Measurements from ENCODE around the gene LLGL2. TPM values are rescaled to one million over a fixed set of nuclear protein-coding genes. Genes with fewer than 3 reads are reported as not detected.

Gene LLGL2
- total RNA-seq, 2 donors from 2014 or later: 401 to 497 TPM

- no peaks in the 10 kb centered on the region for H3K27me3 ChIP-seq
- H3K27ac ChIP-seq: peak within 1 kb of the TSS; percentile 86
- TF ChIP-seq CTCF (IDR thresholded peaks at IDR 0.05): peak; percentile 16
- peaks cover 3% of the 10 kb centered on the region for H3K4me1 ChIP-seq
- H3K9ac ChIP-seq (ENCODE audit: low read depth in 2 of 2, low read length in 2 of 2): peak within 1 kb of the TSS; percentile 84 to 91
- DNase-seq: peak; percentile 57
- no peaks in the 10 kb centered on the region for H3K9me3 ChIP-seq
- H3K4me3 ChIP-seq: peak within 1 kb of the TSS; percentile 49
- intact Hi-C loops (cut with DNase I): loop anchor here (5.0 to 10.0 kb wide), 2 partner anchors 63 to 161 kb away; partner anchors contain the start of gene LLGL2
- H3K36me3 ChIP-seq: no peaks in the 10 kb centered on the region
Measured at GRCh38 chr17:75587675-75588595, 62.4 kb downstream of the LLGL2 start, which contains the start of gene MYO15B. Gene MYO15B (plus strand): TSS chr17:75587800. CDS start chr17:75588058, 258 bp downstream.

- H3K36me3 ChIP-seq: no peaks in the 10 kb centered on the region
- TF ChIP-seq CTCF (IDR thresholded peaks at IDR 0.05): no peak
- peak overlapping the region; percentile 49 for H3K4me3 ChIP-seq
- peaks cover 3% of the 10 kb centered on the region for H3K4me1 ChIP-seq
- no peaks in the 10 kb centered on the region for H3K27me3 ChIP-seq
- H3K27ac ChIP-seq: peak overlapping the region; percentile 86
- H3K9ac ChIP-seq (ENCODE audit: low read depth in 2 of 2, low read length in 2 of 2): peak overlapping the region; percentile 84 to 91
- no peaks in the 10 kb centered on the region for H3K9me3 ChIP-seq
- intact Hi-C loops (cut with DNase I): loop anchor here (5.0 to 10.0 kb wide), 2 partner anchors 64 to 161 kb away; partner anchors contain the start of gene LLGL2
- DNase-seq: no peak
Measured at GRCh38 chr17:75588596-75589011, 63.1 kb downstream of the LLGL2 start.

- intact Hi-C loops (cut with DNase I): loop anchor here (5.0 to 10.0 kb wide), 2 partner anchors 64 to 162 kb away; partner anchors contain the start of gene LLGL2
Measured at GRCh38 chr17:75589012-75589918, 63.8 kb downstream of the LLGL2 start.

GRCh38 chr17:75589919-75590303 lies 64.4 kb downstream of the LLGL2 start:
- peaks cover 3% of the 10 kb centered on the region for H3K4me1 ChIP-seq
- peak overlapping the region; percentile 49 for H3K4me3 ChIP-seq
- H3K27ac ChIP-seq: no peak overlapping the region
- H3K9me3 ChIP-seq: no peaks in the 10 kb centered on the region
- H3K36me3 ChIP-seq: no peaks in the 10 kb centered on the region
- H3K27me3 ChIP-seq: no peaks in the 10 kb centered on the region
- intact Hi-C loops (cut with DNase I): loop anchor here (5.0 to 10.0 kb wide), 2 partner anchors 65 to 163 kb away; partner anchors contain the start of gene LLGL2
- DNase-seq: no peak
- TF ChIP-seq CTCF (IDR thresholded peaks at IDR 0.05): no peak
- H3K9ac ChIP-seq (ENCODE audit: low read depth in 2 of 2, low read length in 2 of 2): peak overlapping the region; percentile 18 to 26

More at GRCh38 chr17:75589012-75589918, 63.8 kb downstream of the LLGL2 start:
- Histone ChIP-seq H3K9ac (ENCODE audit: low read depth in 2 of 2, low read length in 2 of 2) (peak overlapping the region in 1 of 2 donors; percentile 91), H3K4me3 (peak overlapping the region; percentile 49), H3K36me3 (no peaks in the 10 kb centered on the region), H3K4me1 (peaks cover 3% of the 10 kb centered on the region), H3K9me3 (no peaks in the 10 kb centered on the region), H3K27ac (peak overlapping the region; percentile 86), H3K27me3 (no peaks in the 10 kb centered on the region)
- DNase-seq: peak; percentile 99
- TF ChIP-seq CTCF (IDR thresholded peaks at IDR 0.05): peak; percentile 8

GRCh38 chr17:75590314-75590761 lies 64.8 kb downstream of the LLGL2 start:
- Histone ChIP-seq H3K27me3 (no peaks in the 10 kb centered on the region), H3K4me3 (no peak overlapping the region)
- TF ChIP-seq CTCF (IDR thresholded peaks at IDR 0.05): no peak

More at GRCh38 chr17:75590314-75590761, 64.8 kb downstream of the LLGL2 start:
- Histone ChIP-seq H3K9me3 (no peaks in the 10 kb centered on the region), H3K27ac (no peak overlapping the region), H3K36me3 (no peaks in the 10 kb centered on the region), H3K4me1 (peaks cover 3% of the 10 kb centered on the region), H3K9ac (ENCODE audit: low read depth in 2 of 2, low read length in 2 of 2) (peak overlapping the region in 1 of 2 donors; percentile 18)
- intact Hi-C loops (cut with DNase I): no loop called here
- DNase-seq: no peak
